Activated CD8-positive, alpha-beta memory T cell treated with anti-CD3 and anti-CD28 coated beads, Interleukin-2, amount 50 U/mL, for 1 hour (primary cell): ENCODE measurements around the gene IPP.
"Not testable (repeated sequence)": the region's sequence is repeated elsewhere in the genome, so short reads cannot be mapped to it uniquely, and the experiment has no call there.

Experiments used
- DNase-seq: peaks from one replicate; pipeline ENCODE4 v3.0.0-alpha.2; 2020; ENCODE audit errors: extremely low read depth

The IPP gene

DNA sequence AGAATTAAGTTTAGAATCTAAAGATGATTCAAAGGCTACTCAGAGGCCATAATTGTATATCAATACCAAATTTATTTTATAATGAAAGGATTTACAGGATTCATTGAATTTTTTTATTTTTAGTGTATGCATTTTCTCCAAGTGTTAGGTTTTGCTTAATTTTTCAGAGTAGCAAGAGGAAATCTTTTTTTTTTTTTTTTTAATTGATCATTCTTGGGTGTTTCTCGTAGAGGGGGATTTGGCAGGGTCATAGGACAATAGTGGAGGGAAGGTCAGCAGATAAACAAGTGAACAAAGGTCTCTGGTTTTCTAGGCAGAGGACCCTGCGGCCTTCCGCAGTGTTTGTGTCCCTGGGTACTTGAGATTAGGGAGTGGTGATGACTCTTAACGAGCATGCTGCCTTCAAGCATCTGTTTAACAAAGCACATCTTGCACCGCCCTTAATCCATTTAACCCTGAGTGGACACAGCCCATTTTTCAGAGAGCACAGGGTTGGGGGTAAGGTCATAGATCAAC lies 10.8 kb downstream of the IPP start:
- not testable (repeated sequence) for DNase-seq

DNA sequence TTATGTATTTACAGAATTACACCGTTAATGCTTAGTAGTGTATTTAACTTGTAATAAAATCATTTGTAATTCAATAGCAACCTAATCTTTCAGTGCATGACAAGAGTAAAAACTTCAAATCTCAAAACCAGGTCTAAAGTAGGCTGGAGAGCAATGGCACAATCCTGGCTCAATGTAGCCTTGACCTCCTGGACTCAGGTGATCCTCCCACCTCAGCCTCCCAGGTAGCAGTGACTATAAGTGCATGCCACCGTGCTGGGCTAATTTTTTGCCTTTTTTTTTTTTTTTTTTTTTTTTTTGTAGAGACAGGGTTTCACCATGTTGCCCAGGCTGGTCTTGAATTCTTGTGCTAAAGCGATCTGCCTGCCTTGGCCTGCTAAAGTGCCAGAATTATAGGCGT lies 11.3 kb downstream of the IPP start:
- no peak for DNase-seq

DNA sequence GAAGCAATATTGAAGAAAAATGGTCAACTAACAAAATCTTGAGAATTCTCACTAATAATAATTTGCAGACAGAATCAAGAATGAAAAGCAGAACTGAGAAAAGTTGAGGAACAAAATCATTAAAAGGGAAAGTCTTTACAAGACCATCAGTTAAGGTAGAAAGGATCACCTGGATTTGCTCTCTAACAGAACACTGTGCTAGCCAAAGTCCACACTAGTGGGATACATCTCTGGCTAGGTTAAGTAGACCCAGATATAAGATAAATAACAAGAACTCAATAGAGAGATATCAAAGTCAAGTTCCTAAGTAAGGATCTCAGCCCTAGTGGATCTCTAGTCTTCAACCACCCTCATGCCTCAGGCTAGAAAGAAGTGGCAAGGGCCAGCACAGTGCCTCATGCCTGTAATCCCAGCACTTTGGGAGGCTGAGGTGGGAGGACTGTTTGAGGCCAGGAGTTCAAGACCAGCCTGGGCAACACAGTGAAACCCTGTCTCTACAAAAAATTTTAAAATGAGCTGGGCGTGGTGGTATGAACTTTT lies 19.6 kb downstream of the IPP start:
- DNase-seq = no peak

DNA sequence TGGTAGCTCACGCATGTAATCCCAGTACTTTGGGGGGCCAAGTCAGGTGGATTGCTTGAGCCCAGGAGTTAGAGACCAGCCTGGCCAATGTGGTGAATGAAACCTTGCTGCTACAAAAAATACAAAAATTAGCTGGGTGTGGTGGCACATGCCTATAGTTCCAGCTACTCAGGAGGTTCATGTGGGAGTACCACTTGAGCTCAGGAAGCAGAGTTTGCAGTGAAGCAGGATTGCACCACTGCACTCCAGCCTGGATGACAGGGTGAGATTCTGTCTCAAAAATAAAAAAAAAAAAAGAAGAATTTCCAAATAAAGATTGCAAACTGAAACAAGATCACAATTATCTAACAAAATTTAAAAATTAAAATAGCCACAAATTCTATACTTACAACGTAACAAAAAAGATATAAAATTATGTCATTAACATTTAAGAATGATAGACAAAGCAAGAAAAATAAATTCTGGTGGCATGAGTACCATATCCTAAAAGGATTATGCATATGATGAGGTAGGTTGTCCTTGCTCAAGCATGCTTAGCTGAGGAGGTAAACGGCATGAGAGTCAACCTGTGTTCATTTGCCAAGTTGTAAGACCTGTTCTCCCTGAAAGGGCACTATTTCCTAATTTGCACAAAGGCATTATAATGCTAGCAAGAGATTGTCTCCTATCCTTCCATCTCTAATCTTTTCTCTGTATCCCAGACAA lies 20.2 kb downstream of the IPP start:
- no peak for DNase-seq

DNA sequence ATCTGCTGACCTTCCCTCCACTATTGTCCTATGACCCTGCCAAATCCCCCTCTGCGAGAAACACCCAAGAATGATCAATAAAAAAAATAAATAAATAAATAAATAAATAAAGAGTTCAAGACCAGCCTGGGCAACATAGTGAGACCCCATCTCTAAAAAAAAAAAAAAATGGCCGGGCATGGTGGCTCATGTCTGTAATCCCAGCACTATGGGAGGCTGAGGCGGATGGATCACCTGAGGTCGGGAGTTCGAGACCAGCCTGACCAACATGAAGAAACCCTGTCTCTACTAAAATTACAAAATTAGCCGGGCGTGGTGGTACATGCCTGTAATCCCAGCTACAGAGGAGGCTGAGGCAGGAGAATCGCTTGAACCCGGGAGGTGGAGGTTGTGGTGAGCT lies 24.4 kb downstream of the IPP start:
- DNase-seq = not testable (repeated sequence)

DNA sequence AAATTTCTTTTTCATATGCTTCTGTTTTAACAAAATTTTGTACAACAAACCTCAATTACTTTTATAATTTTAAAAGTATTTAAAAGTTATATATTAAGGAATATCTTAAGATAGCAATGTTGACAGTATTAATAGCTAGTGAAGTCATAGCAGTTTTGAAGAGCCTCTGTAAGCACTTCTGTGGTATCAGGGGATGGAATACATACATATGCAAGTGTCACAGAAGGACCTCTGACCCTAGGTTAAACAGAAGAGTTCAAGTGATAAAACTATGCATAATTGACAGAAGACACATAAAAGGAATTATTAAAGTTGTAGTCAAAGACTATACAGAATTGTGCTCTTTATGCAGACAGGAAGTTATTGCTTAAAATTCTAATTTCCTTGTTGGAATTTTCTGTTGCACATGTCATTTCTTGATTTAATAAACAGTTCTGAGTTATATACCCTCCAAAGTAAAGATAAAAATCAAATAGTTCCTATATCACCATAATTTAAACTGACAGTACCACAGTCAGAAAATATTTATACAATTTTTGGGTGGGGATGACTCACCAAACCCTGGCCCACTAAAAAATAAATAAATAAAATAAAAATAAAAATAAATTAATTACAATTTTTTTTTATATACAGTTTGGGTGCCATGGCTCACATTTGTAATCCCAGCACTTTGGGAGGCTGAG lies 27.1 kb downstream of the IPP start:
- DNase-seq = no peak

DNA sequence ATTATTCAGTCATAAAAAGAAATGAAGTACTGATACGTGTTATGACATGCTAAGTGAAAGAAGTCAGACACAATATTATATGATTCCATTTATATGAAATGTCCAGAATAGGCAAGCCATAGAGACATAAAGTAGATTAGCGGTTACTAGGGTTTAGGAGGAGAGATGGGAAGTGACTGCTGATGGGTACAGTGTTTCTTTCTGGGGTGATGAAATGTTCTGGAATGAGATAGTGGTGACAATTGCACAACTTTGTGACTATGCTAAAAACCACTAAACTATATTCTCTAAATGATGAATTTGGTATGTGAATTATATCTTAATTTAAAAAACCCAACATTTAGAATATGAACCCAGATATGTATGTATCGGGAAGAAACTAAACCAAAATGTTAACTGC lies 27.6 kb downstream of the IPP start:
- DNase-seq = no peak

DNA sequence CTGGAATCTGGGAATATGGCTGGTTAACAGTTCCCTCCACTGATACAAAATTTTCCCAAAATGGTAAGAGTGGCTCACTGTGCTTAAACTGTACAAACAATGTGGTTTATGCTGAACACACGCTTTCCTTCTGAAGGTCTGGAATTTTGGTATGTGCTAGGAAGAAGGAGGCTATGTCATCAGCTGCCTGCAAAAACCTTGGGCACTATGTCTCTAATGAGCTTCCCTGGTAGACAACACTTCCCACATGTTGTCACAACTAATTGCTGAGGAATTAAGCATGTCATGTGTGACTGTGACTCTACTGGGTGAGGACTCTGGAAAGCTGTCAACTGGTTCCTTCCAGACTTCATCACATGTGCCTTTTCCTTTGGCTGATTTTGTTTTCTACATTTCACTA lies 29.2 kb downstream of the IPP start:
- no peak for DNase-seq

DNA sequence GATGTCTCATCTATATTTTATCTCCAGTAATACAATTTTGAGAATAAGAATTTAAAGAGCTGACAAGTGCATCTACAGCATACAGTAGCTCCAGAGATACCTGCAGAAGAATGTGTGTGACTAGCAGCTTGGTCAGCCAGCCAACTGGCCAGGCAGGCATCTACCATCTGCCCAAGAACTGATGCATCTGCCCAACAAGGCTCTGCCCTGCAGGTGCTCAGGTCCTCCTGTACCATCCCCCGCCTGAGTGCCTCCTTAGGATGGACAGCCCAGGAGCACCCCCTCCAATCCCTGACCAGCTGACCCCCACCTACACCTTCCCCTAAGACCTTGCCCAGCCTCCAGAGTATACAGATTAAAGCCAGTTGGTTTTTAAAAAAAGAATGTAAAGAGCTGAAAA lies 32.2 kb downstream of the IPP start:
- no peak for DNase-seq

DNA sequence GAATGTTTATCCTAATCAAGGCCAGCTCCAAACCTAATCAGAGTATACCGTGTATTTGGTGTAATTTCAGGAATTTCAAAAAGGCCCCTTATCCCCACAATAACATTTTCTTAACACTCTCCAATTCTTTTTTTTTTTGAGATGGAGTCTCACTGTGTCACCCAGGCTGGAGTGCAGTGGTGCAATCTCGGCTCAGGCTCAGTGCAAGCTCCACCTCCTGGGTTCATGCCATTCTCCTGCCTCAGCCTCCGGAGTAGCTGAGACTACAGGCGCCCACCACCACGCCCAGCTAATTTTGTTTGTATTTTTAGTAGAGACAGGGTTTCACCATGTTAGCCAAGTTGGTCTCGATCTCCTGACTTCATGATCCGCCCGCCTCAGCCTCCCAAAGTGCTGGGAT lies 33.1 kb downstream of the IPP start:
- not testable (repeated sequence) for DNase-seq

DNA sequence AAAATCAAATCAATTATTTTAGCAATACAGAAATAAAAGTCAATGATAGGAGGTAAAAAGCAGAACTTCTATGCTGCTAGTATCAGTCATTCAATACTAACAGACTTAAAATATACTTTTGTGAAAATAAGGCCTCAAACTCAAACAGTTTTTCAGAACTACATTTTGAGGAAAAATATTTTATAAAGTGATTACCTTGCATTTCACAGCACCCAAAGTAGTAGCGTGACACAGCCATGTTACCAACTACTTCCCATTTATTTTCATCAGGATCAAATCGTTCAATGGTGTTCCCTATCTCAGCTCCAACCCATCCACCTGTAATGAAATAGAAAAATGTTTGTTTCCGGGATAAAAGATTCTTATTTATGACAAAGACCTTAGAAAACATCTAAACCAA lies 33.8 kb downstream of the IPP start:
- DNase-seq = no peak

DNA sequence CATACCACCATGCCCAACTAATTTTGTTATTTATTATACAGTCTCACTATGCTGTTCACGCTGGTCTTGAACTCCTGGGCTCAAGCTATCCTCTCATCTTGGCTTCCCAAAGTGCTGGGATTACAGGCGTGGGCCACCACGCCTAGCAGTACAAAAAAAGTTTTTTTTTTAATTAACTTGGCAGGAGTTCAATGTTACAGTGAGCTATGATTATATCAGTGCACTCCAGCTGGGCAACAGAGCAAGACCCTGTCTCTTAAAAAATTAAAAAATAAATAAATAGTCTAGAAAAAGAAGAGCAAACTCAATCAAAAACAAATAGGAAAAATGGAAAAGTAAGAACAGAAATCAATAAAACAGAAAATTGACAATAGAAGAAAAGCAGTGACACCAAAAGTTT lies 36.7 kb downstream of the IPP start:
- no peak for DNase-seq

DNA sequence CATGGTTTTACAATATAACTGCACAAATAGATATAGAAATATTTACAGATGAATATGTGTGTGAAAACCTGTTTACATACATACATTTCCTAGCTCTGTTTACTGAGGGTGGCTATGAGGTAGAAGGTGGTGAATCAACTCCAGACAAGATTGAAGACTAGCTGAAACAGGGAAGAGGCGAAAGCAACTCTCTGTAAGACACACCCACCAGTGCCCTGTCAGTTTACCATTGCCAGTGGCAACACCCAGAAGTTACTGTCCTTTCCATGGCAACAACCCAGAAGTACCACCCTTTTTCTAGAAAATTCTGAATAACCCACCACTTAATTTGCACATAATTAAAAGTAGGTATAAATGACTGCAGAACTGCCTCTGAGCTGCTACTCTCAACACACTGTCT lies 45.8 kb downstream of the IPP start:
- no peak for DNase-seq

DNA sequence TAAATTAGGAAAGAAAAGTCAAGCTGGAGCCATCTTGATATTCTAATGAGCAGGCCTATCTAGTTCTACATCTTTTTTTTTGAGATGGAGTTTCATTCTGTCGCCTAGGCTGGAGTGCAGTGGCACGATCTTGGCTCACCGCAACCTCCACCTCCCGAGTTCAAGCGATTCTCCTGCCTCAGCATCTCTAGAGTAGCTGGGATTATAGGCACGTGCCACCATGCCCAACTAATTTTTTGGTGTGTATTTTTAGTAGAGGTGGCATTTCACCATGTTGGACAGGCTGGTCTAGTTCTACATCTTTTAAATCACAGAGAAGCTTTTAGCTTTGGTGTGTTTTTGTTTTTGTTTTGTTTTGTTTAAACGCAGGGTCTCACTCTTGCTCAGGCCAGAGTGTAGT lies 55.6 kb downstream of the IPP start:
- no peak for DNase-seq

DNA sequence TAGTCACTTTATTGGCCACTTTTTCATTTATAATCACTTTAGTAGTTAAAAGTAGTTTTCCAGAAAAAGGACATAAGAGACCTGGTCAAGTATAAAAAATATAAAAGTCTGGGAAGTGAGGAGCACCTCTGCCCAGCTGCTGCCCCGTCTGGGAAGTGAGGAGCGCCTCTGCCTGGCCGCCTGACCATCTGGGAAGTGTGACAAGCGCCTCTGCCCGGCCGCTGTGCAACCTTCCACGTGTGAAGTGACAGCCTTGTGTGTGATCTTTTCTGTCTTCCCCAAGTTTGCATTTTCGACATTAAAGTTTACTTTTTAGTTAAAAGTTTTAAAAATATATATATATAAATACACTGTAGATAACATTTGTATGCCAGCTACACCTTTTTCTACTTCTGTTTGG lies 56.6 kb downstream of the IPP start:
- DNase-seq = not testable (repeated sequence)

DNA sequence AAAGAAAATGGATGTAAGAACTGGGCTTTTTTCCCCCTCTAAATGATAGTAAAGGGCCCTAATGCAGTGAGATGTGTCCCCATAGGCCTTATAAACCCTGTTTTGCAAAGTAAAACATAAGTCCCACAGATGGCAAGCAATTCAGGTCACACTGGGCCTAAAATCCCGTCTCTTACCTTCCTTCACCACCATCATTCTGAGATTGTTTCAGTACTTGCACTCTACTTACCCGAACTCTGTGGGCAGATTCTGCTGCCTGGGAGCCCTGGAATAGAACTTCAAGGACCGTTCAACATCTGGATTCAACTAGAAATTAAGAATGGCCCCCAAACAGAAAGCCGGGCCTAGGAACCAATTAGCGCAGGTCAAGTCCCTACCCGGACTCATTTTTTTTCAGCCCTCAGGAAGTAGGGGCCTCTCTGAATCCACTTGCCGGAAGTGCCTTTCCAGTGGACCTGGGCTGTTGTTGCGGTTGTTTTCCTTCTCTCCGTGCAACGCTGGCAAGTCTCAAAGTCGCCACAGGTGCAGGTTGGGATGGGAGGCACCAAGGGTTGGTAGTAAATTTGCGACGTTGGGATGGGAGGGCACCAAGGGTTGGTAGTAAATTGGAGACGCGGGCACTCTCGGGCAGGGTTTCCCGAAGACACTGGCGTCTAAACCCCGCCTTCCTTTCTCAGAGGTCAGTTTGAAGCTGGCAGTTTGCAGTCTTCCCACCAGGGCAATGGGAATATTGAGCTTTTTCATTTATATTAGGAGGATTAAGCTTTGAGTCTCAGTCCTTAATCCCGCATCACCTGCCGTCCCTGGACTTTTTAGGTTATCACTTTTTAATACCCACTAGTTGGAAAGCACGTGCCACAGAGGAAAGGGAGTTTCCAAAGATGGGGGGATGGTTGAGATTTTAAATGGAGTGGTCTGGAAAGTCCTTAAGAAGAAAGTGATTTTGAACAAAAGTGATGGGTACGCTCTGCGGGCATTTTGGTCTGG lies 62.4 kb downstream of the IPP start, which contains the start of gene TMEM69:
Gene TMEM69, plus strand, starts transcription at position 428 of the 987 bp plus-strand sequence. CDS start 2,888 bp downstream, outside the sequence.
- peak; percentile 46 for DNase-seq

DNA sequence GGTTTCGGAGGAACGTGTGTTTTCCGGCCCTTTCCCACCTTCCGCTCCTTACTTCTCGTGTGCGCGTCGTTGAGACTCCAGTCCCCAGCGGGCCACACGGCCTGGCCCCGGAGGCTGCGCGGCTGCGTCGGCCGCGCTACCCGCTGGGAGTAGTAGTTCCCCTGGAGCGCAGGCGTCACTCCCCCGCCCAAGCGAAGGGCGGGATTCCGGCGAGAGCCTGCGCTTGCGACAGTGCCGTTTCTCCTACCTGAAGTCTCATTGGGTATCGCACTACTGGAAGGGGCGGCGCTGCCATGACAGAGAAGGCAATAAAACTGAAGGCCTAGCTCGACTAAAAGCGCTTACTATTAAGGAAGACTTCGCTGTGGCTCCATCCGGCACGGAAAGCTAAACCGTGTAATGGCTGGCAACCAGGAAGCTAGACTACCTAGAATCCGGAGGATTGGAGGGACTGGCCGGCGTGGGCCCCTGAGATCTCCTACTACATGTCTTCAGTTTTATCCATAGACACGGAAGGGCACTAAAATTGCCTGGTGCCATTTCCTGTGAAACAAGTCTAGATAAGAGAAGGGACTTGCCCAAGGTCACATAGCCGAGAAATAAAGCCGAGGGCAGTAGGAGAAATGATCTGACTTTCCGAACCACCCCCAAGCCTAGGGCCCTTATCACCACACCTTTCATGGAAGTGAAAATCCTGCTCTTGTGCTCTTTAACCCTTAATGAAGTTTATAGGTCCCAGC lies 63.3 kb downstream of the IPP start:
- DNase-seq = peak; percentile 94

DNA sequence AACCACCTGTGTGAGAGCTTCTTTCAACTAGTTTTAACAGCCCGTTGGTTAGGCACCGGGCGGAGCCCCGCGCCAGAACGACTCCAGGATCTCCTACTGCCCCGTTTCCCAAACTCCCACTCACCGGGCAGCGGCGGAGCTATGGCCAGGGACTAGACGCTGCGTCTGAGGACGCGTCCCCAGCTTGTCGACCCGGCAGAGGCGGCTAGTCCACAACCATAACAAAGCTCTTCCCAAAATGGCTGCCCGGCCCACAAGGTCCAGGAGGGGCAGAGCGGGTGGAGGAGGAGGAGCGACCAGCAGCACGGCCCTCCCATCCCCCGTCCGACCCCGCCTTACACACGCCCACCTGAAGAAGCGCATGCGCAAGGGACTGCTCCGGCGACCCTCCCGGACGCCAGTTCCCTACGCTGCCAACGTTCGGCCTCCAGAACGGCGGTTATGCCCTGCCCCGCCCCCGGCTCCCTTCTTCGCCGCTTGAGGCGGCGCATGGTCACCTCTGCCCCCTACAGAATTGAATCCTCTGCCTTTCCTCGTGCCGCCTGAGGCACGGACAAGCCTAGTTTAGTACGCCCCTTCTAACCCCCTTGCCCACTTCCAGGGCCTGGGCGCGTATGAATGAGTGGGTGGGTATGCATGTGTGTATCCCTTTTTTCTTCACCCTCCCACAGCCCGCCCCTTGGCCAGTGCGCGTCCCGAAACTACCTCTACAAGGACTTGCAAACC lies 64.0 kb downstream of the IPP start, which contains the start of gene GPBP1L1:
Gene GPBP1L1, minus strand, starts transcription at position 246 of the 726 bp plus-strand sequence. CDS start 27,446 bp downstream, outside the sequence.
- peak; percentile 91 for DNase-seq

DNA sequence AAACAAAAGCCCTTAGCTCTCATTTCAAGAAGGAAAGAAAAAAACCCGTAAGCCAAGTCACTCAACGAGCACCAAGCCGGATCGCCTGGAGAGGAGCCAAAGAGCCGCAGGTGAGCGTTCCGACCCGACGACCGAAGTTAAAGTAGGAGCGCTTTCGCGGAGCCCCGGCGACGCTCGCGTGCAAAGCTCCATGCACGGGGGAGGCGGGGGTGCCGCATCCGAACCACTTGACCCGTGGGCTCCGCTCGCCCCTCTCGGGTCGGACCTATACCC lies 64.5 kb downstream of the IPP start:
- peak; percentile 20 for DNase-seq

DNA sequence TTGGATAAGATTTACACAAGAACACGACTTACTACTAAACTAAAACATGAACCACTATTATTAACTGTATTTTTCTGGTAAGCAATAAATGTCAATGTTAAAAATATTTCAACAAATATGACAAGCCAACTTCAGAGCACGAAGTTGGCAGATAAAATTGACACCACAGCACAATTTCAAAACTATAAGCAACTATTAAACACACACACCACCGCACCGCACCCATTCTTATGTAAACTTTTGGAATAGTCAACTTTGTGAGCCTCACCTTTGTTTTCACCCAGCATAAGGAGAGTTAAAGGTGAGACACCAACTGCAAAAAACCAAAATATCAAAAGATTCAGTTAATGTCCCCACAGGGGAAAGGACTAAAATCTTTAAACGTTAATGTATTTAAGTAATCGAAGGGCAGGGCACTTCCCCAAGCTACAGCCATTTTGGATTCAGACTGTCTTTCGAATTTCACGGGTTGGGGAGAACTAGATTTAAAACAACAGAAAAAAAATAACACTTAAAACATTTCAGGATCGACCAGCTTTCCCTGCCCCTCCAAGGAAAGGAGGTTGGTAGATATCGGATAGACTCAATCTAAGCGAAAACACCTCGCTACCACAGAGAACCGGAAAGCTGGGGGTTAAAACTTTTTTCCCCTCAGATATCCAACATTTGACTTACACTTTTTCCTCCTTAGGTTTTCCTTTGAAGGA lies 65.0 kb downstream of the IPP start:
- DNase-seq = no peak
